ENCODE data around the gene ILDR1.
"Not testable (repeated sequence)": the region's sequence is repeated elsewhere in the genome, so short reads cannot be mapped to it uniquely, and the experiment has no call there.

Gene ILDR1

DNA sequence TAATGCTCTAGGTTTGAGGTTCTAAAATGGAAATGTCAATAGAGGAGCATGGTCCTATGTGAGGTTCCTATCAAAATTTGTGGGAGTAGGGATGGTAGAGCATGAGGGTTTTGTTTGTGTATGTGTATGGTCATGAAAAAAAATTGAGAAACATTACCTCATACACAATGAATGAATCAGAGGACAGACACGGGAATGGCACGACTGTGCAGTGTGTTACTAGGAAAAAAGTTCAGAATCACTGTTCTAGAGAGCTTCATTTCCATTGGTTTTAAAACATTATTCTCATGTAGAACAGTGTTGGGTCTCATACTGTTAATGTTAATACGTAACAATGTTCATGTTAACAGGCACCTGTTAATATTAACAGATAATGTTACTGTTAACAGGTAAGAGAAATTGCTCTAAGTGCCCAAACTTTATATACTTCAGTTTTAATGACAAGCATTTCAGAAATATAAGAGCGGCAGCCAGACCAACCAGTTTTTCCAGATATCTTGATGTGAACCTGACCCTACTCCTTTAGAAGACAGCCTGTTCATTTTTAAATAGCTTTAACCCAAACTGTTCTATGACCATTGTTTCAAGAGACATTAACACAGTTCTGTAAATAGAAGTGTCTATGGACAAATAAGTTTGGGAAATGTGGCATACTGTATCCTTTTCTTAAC, 79.8 kb downstream of the ILDR1 start:
- ATAC-seq: no peak
- no peak for DNase-seq

- ATAC-seq: no peak
- DNase-seq: no peak
Observed at GRCh38 chr3:121941592-121941991, 80.5 kb downstream of the ILDR1 start.

GRCh38 chr3:121938141-121938855, 83.7 kb downstream of the ILDR1 start:
- DNase-seq, ATAC-seq: not testable (repeated sequence)
